GM18511 (cell line): ENCODE measurements around the gene TCF25.
"Not testable (repeated sequence)": the region's sequence is repeated elsewhere in the genome, so short reads cannot be mapped to it uniquely, and the experiment has no call there.

ENCODE experiments used
- ATAC-seq: cut with Tn5 transposase; IDR thresholded peaks from one replicate; pipeline ENCODE4 v1.9.1; 2021; ENCODE audit warnings: mild to moderate bottlenecking, moderate library complexity; ENCODE audit not compliant: unreplicated experiment

TCF25 gene

DNA sequence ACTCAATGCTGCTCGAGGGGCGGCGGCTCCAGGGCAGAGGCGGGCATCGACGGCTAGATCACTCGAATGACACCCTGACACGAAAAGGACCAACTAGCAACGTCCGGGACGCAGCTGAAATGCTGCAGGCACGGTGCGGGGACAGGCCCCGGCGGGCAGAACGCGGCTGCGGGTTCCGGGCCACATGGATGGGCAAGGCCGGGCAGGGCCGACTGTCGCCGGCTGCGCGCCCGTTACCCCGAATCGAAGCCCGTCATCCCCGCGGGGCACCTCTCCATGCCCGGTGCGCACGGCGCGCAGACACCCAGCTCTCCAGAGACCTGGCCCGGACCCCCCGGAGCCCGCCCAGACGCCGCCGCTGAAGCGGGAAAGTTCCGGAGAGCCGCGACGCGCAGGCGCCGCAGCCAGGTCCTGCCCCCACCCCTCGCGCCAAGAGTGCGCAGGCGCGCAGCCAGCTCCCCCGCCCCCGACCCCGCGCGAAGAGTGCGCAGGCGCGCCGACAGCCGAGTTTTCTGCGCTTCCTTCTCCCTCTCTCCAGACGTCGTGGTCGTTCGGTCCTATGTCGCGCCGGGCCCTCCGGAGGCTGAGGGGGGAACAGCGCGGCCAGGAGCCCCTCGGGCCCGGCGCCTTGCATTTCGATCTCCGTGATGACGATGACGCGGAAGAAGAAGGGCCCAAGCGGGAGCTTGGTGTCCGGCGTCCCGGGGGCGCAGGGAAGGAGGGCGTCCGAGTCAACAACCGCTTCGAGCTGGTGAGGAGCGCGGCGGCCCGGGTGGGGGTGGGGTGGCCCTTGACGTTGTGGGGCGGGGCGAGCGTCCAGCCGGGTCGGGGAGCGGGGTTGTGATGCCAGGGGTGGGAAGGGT is at the start of gene TCF25:
Gene TCF25 (plus strand): TSS at position 484 of the 863 bp plus-strand sequence. CDS start 76 bp downstream, at position 560.
- peak; percentile 48 for ATAC-seq

DNA sequence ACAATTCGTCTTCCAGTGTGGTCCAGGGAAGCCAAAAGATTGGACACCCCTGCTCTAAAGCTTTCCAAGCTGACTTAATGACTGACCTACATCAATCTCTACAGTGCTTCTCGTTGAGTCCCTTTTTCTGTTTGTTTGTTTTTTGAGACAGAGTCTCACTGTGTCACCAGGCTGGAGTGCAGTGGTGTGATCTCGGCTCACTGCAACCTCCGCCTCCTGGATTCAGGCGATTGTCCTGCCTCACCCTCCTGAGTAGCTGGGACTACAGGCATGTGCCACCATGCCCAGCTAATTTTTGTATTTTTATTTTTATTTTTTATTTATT is 49.6 kb upstream of the TCF25 start:
- ATAC-seq, result not testable (repeated sequence)

- ATAC-seq, result no peak
Measured at GRCh38 chr16:89826531-89827382, 46.6 kb upstream of the TCF25 start.

GRCh38 chr16:89827383-89828198 is 45.8 kb upstream of the TCF25 start:
- no peak for ATAC-seq

DNA sequence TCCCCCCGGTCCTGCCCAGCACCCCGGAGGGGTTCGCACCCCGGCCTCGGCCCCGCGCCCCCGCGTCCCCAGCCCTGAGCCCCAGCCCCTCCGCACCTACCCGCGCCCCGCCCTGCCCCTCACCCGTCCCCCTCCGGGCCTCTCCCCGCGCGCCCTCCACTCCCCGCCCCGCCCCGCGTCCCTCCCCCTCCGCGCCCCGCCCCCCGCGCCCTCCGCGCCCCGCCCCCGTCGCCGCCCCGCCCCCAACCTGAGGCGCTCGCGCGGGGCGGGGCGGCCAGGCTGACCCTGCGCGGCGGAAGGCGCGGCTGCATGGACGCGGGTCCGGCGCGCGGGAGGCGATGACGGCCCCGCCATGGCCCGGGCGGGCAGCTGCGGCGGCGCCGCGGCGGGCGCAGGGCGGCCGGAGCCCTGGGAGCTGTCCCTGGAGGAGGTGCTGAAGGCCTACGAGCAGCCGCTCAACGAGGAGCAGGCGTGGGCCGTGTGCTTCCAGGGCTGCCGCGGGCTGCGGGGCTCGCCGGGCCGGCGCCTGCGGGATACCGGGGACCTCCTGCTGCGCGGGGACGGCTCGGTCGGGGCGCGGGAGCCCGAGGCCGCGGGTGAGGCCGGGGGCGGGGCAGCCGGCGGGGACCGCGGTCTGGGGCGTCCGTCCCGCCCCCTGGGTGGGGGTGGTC is 45.1 kb upstream of the TCF25 start, which contains the start of gene SPIRE2:
Gene SPIRE2 (plus strand): TSS at position 277 of the 671 bp plus-strand sequence. CDS start 76 bp downstream, at position 353.
- ATAC-seq, result no peak

- ATAC-seq, result no peak
Measured at GRCh38 chr16:89828870-89829629, 44.3 kb upstream of the TCF25 start.

- ATAC-seq, result no peak
Measured at GRCh38 chr16:89829630-89830437, 43.6 kb upstream of the TCF25 start.

GRCh38 chr16:89831810-89832328 is 41.5 kb upstream of the TCF25 start:
- no peak for ATAC-seq

DNA sequence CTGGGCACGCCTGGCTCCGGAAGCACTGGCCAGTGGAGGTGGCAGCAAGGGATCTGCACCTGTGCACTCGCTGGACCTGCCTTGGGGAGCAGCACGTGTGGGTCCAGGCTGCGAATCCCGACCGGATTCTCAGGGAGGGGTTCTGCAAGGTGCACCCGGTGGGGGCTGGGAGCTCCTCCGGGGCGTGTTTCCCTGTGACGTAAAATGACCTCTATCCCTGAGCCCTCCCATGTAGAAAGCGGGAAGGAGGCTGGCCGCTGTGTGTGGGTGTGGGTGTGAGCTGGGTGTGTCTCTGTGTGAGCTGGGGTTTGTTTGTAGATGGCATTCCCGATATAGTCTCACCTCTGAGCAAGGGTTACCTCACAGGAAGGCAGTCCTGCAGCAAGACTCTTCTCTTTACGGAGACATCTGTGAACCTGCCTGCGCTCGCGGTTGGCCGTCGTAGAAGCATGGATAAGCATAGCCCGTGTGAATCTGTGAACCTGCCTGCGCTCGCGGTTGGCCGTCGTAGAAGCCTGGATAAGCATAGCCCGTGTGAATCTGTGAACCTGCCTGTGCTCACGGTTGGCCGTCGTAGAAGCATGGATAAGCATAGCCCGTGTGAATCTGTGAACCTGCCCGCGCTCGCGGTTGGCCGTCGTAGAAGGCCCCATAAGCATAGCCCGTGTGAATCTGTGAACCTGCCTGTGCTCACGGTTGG is 39.6 kb upstream of the TCF25 start:
- not testable (repeated sequence) for ATAC-seq

- ATAC-seq, result not testable (repeated sequence)
Measured at GRCh38 chr16:89834813-89835363, 38.5 kb upstream of the TCF25 start.

GRCh38 chr16:89836484-89836883 is 36.9 kb upstream of the TCF25 start:
- ATAC-seq, result not testable (repeated sequence)

- ATAC-seq, result no peak
Measured at GRCh38 chr16:89837014-89837546, 36.3 kb upstream of the TCF25 start.

GRCh38 chr16:89841275-89841674 is 32.1 kb upstream of the TCF25 start:
- ATAC-seq, result no peak

DNA sequence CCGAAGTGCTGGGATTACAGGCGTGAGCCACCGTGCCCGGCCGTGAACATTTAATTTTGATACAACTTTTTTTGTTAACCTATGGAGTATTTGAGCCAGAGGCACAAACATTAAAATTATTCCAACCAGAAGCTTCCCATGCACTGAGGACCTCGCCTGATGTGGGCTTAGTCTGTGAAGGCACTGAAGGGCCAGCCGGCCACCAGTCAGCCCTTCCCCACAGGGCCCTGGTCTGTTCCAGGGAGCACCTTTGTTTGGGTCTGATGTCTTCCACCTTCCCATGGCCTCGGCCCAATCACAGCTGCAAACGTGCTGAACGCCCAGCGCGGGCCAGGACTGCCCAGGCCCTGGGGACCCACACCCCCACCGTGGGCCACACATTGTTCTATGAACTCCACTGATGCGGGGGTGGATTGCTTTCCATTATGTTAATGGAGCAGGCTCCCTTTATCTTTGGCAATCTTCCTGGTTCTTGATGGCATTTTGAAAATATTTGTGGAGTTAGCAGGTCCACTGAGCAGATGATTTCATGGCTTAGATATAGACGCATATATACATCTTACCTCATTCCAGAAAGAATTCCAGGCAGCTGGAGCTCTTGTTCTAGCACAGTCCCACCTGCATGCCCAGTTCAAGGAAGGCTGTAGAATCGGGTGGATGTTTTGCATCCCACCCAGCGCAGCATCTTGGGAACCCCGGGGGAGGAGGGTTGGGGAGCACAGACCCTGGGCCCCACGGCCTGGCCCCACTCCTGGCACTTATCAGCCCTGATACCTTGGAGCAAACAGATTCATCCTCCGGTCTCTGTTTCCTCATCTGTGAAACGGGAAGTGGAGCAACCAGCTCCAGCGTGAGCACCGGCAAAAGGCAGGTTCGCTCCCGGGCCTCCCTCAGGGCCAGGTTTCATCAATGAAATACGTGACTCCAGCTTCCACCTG is 30.7 kb upstream of the TCF25 start:
- no peak for ATAC-seq

DNA sequence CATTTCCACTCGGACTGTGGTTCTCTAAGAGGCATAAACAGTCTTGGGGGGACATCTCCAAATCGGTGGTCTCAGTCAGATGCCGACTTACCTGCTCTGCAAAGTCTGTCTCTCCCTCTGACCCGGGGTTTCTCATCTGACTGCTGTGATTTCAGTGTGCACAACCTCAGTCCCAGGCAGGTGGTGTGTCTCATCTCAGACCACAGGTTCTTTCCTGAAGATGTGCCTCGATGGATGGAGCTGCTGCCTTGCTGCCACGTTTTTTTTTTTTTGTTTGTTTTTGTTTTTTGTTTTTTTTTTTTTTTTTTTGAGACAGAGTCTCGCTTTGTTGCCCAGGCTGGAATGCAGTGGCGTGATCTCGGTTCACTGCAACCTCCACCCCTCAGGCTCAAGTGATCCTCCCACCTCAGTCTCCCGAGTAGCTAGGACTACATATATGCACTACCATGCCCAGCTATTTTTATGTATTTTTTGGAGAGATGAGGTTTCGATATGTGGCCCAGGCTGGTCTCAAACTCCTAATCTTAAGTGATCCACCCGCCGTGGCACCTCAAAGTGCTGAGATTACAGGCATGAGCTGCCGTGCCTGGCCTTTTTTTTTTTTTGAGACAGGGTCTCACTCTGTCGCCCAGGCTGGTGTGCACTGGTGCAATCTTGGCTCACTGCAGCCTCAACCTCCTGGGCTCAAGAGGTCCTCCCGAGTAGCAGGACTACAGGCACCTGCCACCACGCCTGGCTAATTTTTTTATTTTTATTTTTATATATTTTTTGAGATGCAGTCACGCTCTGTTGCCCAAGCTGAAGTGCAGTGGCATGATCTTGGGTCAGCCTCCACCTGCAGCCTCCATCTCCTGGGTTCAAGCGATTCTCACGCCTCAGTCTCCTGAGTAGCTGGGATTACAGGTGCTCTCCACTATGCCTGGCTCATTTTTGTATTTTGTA is 29.7 kb upstream of the TCF25 start:
- no peak for ATAC-seq
